Adrenal gland (tissue), 12 donors: ENCODE measurements around the gene KYNU. TPM values are rescaled to one million over a fixed set of nuclear protein-coding genes. Genes with fewer than 3 reads are reported as not detected.

ENCODE experiments used
- DNase-seq, 7 donors: peaks; one replicate each; pipeline ENCODE4 v3.0.0-alpha.2; 2019 to 2020
- H3K27ac ChIP-seq, 5 donors: fragments of 200-600 bp; sonication (generic) in 4 of 5; 1 replicate in 3 of 5; 2 replicates in 2 of 5; pipeline versions ENCODE4 v1.5.1 to v1.8.0; 2016 to 2020; ENCODE audit warnings: mild to moderate bottlenecking in 1 of 5
- H3K27me3 ChIP-seq: fragments of 200-600 bp; 2 replicates; pipeline ENCODE4 v1.8.0; 2021
- H3K36me3 ChIP-seq, 2 donors: fragments of 200-600 bp; replicated peaks in 1 of 2; 1 replicate in 1 of 2; 2 replicates in 1 of 2; pipeline versions ENCODE4 v1.5.1 to v1.8.0; 2018 to 2022
- H3K4me1 ChIP-seq, 2 donors: fragments of 200-600 bp; replicated peaks in 1 of 2; 1 replicate in 1 of 2; 2 replicates in 1 of 2; pipeline versions ENCODE4 v1.5.1 to v1.8.0; 2018 to 2021
- H3K4me3 ChIP-seq, 4 donors: fragments of 200-600 bp; sonication (generic) in 3 of 4; one replicate each; pipeline ENCODE4 v1.5.1; 2016 to 2018
- H3K9me3 ChIP-seq, 3 donors: fragments of 200-600 bp; sonication (generic) in 1 of 3; replicated peaks in 1 of 3; 1 replicate in 2 of 3; 2 replicates in 1 of 3; pipeline versions ENCODE4 v1.5.1 to v1.8.0; 2016 to 2021
- CTCF ChIP-seq, 6 experiments: fragments of 450-650 bp in 4 of 6; fragments of 200-600 bp in 2 of 6; sonication (generic) in 1 of 6; IDR thresholded peaks; 1 replicate in 5 of 6; 2 replicates in 1 of 6; pipeline versions ENCODE4 v1.5.1 to v1.8.0; 2016 to 2021; ENCODE audit warnings: antibody characterized with exemption in 6 of 6, mild to moderate bottlenecking in 2 of 6, moderate library complexity in 1 of 6
- POLR2A ChIP-seq, 2 donors: fragments of 450-650 bp; IDR thresholded peaks; one replicate each; pipeline ENCODE4 v1.6.1; 2017; ENCODE audit warnings: antibody characterized with exemption in 2 of 2, mild to moderate bottlenecking in 2 of 2, moderate library complexity in 1 of 2
- WGBS, 4 donors: extraction: QIAGEN DNeasy Blood & Tissue Kit in 2 of 4; methylation state at CpG; one replicate each; pipeline versions ENCODE4 v1.1.5 to v1.1.7; 2013 to 2017; 5-methylcytosine and 5-hydroxymethylcytosine counted together
- intact Hi-C, 2 donors: fragments of 100-400 bp; cut with DNase I; formaldehyde crosslinking; loops; one replicate each; pipeline versions ENCODE4 v1.14.1 to v1.15.0; 2022 to 2023
- polyA plus RNA-seq, 3 donors: library from polyadenylated mRNA; stranded (reverse); fragments of 200-250 nt in 2 of 3; fragments of 350-450 nt in 1 of 3; fragmentation: Illumina TruSeq in 1 of 3; extraction: RNeasy Lipid Tissue Mini Kit (QIAGEN cat#74804) in 1 of 3; gene quantifications; one replicate each; pipeline ENCODE4 v1.2.3, GENCODE V29; 2013 to 2014
- total RNA-seq, 9 donors: library from RNA; depleted of rRNA in 4 of 9; stranded (reverse); fragments of >200 nt in 4 of 9; fragments of 120-200 nt in 1 of 9; fragmentation: NEBNext Ultra II Directional in 1 of 9; extraction: Animal tissue kit (Norgen Biotek cat#: 25700) in 1 of 9; gene quantifications; one replicate each; pipeline versions ENCODE4 v1.1.0 to v1.2.4, GENCODE V29; 2013 to 2023
- donor health status: healthy with polysubstance abuse.
- donor health status: Bipolar disorder and iron deficiency.
- donor health status: DM: yes; HTN: yes; CAD: no.
- donor health status: DM: no; HTN: no; CAD: no.
- donor health status: DM: no; HTN: no; CAD: no.
- donor health status: DM: yes; HTN: yes; CAD: no.

KYNU gene
- total and polyA plus RNA-seq, 12 donors = 1.9 to 30.2 (median 9.2) TPM

DNA sequence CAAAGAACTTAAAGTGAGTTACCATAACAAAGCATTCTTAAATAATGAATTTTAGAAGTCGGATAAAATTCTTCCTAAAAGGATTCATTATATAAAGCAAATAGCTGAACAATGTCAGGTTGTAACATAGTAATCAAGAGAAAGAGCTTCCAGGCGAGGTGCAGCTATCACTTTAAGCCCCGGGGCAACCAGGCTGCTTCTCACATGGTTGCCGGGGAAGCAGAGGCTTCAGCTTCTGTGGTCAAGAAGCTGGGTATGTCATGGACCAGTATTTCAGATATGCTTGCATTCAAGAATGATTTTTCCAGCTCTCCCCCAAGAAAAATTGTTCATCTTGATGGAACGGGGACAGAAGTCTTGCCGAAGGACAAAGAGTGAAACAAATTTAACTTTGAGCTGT is 23.6 kb upstream of the KYNU start:
- no peak for TF ChIP-seq CTCF (IDR thresholded peaks at IDR 0.05)
- TF ChIP-seq POLR2A (IDR thresholded peaks at IDR 0.05) = no peak
- Histone ChIP-seq H3K4me1 (no peaks in the 10 kb centered on the region), H3K27me3 (no peaks in the 10 kb centered on the region), H3K9me3 (no peaks in the 10 kb centered on the region), H3K4me3 (no peak overlapping the region), H3K27ac (no peak overlapping the region), H3K36me3 (no peaks in the 10 kb centered on the region)
- DNase-seq = no peak
- 80 to 87% (median 86%) methylated on average over 6 of the region's 6 CpGs for WGBS, 4 donors
- intact Hi-C loops = no loop called here

GRCh38 chr2:142857256-142858164 is 20.0 kb upstream of the KYNU start:
- TF ChIP-seq CTCF (IDR thresholded peaks at IDR 0.05) (no peak), POLR2A (IDR thresholded peaks at IDR 0.05) (no peak)
- no peaks in the 10 kb centered on the region for H3K4me1 ChIP-seq
- no peaks in the 10 kb centered on the region for H3K27me3 ChIP-seq
- WGBS, 4 donors = 88 to 93% (median 92%) methylated on average over 5 of the region's 5 CpGs
- no peaks in the 10 kb centered on the region for H3K9me3 ChIP-seq
- no peak overlapping the region for H3K27ac ChIP-seq
- DNase-seq = no peak
- H3K36me3 ChIP-seq = no peaks in the 10 kb centered on the region
- intact Hi-C loops = no loop called here
- H3K4me3 ChIP-seq = no peak overlapping the region

- Histone ChIP-seq H3K27ac (no peak overlapping the region), H3K9me3 (no peaks in the 10 kb centered on the region), H3K4me3 (no peak overlapping the region), H3K4me1 (no peaks in the 10 kb centered on the region), H3K27me3 (no peaks in the 10 kb centered on the region), H3K36me3 (no peaks in the 10 kb centered on the region)
- 91 to 100% (median 94%) methylated on average over 1 of the region's 1 CpG for WGBS, 4 donors
- no peak for DNase-seq
- TF ChIP-seq POLR2A (IDR thresholded peaks at IDR 0.05) (no peak), CTCF (IDR thresholded peaks at IDR 0.05) (no peak)
- intact Hi-C loops = no loop called here
Measured at GRCh38 chr2:142858961-142859360, 18.5 kb upstream of the KYNU start.

DNA sequence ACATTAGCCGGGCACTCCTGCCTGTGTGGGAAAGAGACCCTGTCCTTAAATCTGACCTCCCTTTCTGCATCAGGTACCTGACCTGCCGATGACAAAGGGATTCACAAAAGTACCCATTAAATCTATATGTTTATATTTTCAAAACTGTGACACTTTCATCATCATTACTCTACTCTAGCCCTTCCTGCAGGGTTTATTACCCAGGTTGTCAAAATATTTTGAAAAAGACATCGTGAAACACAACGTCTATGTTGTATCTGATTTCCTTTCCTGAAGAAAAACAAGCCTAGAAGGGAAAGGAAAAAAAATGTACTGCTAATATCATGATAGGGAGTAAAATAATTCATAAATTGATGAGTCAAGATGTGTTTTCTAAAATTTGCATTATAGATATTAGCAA is 15.2 kb upstream of the KYNU start:
- 80 to 95% (median 88%) methylated on average over 4 of the region's 4 CpGs for WGBS, 4 donors
- intact Hi-C loops = no loop called here
- no peak overlapping the region for H3K4me3 ChIP-seq
- H3K27ac ChIP-seq = no peak overlapping the region
- peaks cover 0 to 9% of the 10 kb centered on the region in 2 donors for H3K4me1 ChIP-seq
- H3K27me3 ChIP-seq = no peaks in the 10 kb centered on the region
- no peaks in the 10 kb centered on the region for H3K36me3 ChIP-seq
- no peaks in the 10 kb centered on the region for H3K9me3 ChIP-seq
- no peak for DNase-seq
- TF ChIP-seq POLR2A (IDR thresholded peaks at IDR 0.05) (no peak), CTCF (IDR thresholded peaks at IDR 0.05) (no peak)
